GM21423 (cell line): ENCODE data around the gene GAK.
"Not testable (repeated sequence)": the region's sequence is repeated elsewhere in the genome, so short reads cannot be mapped to it uniquely, and the experiment has no call there.

ENCODE experiments used
- ATAC-seq: cut with Tn5 transposase; IDR thresholded peaks from one replicate; pipeline ENCODE4 v1.9.1; 2021; ENCODE audit warnings: mild to moderate bottlenecking, moderate library complexity; ENCODE audit not compliant: unreplicated experiment

The GAK gene

DNA sequence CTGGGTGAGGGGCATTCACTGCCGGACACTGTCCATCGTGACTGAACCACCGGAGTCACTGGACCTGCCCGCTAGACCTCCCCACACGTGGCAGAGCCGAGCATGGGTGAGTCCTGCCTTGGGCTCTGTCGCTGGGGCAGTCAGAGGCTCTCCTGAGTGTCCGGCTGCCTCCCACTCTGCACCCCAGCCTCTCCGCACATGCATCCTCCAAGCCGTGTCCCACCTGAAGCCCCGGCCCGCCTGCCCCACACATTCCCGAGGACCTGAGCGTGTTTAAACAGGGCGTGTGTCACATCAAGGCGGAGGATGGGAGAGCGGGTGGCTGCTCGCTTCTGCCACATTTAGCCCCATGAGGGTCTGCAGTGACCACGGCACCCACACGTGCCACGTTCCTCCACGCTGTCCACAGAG, 110.9 kb downstream of the GAK start:
- ATAC-seq = no peak

DNA sequence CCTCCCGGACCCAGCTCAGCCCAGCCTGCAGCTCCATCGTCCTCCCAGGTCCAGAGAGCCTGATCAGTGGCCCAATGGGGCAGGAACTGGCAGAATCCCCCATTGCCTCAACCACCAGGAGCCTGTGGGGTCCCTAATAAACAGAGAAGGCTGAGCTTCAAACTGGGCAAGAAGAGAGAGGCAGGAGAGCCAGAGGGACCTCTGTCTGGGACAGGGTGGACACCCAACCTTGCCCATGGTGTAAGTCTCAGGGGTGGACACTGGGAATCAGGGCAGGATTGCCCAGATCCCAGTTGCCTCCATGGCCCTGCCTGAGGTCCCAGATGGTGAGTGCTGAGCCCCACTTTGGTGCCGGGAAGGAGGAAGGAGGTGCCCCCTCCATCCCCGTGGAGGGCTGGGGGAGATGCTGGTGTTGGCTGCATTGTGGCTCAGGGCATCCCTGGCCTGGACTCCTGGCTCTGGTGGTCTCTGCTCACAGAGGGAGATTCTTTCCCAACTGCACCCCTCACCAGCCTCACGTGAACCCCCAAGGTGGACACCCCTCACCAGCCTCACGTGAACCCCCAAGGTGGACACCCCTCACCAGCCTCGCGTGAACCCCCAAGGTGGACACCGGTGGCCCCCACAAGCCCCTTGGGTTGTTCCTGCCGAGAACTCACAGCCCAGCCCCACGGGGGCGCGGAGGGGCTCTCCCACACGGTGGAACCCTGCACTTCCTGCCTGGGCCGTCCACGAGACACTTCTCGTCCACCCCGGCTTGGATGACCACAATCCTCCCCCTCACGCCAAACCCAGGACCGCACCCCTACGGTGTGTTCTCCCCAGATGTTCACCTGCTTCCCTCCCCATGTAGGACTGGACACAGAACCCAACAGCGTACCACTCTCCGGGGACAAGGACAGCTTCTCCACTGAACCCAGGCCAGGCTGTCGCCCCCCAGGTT, 111.6 kb downstream of the GAK start:
- ATAC-seq = no peak

DNA sequence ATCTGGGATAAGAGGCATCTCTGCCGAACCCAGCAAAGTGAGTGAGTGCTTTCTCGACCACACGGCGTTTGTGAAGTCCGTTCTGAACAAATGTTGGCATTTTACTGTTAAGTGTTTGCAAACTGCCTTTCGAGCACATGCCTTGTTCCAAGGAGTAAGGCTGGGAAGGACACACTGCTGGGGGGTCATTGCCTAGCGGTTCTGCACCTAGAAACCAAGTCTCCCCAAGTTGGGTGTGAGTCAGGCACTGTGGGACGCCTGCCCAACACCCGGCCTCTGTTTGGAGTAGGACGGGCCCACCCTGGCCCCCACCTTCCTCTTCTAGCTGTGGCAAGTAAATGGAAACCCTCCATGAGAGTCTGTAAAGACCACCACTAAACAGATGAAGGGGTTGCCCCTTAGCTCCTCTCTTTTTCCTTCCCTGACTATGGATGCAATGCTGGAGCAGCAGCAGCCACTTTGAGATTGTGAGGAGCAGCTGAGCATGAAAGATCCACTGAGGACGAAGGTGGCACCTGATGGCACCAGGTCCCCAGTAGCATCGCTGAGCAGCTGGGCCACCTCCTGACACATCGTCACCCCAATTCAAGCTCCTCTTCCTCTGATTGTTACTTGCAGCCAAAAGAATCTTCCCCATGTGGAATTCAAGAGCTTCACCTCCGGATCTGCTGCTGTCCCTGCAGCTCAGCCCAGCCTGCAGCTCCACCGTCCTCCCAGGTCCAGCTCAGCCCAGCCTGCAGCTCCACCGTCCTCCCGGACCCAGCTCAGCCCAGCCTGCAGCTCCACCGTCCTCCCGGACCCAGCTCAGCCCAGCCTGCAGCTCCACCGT, 112.5 kb downstream of the GAK start:
- ATAC-seq = no peak

DNA sequence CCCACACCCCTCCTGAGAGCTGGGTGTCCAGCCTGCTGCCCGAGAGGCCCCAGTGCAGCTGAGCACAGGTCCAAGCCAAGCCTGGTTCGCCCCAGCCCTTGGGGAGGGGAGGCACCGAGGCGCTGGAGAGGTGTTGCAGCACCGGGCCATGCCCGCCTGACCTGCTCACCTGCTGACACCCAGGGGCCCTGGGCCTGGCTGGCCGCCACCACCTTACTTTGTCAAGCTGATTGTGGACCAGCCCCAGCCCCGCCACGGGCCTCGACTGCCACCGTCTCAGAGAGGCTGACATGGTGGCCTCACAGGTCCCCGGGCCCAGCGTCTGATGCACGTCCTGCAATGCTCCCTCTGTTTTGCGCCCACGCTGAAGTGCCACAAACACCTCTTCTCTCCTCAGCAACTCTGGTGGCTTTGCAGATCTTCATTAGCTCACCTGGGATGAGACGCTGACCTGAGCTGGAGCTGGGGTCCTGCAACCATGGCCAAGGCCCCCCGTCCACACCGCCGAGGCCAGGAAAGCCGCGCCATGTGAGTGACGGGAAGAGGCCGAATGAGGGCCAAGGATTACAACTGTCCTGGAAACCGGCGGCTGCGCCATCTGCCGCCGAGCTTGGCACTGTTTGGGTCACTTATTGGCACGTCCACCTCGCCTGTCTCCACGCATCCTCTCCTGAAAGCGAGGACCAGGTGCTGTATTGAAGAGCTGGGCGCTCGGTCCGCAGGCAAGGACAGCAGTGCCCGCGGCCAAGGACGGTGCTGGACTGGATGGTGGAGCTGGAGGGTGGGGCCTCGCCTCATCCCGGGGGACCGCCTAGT, 113.8 kb downstream of the GAK start:
- ATAC-seq = no peak

DNA sequence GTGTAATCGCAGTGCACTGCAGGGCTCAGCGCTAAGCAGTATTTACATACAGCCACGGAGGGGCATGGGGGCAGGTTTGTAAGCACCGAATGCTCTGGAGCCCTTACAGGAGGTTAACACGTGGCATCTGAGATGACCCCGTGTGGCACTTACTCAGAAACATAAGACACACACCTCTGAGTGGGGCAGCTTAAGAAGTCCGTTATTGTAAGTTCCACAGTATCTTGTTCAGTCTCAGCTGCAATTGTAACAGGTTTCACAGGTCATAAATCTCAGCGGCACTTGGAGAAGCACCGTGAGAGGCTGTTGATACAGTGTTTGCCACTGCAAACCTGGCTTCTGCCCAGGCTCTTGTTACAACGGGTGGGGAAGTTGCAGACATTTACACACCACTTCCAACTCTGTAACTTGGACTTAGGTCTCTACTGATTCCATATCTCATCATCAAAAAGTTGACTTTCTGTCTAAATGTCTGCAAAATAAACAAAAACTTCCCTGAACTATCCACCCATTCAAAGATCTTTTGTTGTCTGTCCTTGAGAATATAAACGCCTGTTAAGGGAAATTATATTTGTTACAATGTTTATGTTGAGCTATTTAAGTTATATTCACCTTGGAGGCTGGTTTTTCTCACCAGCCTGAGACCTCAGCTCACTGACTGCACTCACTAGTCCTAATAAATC, 116.5 kb downstream of the GAK start:
- ATAC-seq = no peak

DNA sequence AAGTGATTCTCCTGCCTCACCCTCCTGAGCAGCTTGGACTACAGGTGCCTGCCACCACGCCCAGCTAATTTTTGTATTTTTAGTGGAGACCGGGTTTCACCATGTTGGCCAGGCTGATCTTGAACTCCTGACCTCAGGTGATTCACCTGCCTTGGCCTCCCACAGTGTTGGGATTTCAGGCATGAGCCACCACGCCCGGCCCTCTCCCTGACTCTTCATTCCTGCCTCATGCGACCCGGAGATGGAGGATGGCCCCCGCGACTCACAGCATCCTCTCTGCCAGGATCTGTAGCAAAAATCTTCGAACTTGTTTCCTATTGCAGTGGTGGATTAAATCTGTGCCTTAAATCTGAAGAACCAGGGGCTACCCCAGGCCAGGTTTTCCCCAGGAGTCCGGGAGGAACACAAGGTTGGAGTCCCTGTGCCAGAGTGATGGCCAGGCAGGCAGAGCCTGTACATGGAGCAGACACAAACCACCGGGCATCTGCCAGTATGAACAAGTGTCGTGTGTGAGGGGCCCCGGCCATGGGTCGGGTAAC, 117.7 kb downstream of the GAK start:
- ATAC-seq = no peak

DNA sequence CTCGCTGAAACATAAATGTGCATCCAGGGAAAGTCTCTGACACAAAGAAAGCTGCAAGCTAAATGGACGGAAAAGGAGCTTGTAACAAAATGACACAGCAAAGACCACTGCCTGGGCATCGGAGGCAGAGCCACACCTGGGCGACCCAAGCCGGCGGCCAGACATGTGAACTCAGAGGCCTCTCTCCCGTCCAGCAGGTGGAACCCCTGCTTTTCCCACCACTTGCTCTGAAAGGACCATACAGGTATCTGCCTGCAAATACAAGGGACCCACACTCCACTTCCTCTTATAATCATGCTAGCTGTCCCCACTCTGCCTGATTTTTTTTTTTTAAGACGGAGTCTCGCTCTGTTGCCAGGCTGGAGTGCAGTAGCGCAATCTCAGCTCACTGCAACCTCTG, 118.2 kb downstream of the GAK start:
- ATAC-seq = no peak

DNA sequence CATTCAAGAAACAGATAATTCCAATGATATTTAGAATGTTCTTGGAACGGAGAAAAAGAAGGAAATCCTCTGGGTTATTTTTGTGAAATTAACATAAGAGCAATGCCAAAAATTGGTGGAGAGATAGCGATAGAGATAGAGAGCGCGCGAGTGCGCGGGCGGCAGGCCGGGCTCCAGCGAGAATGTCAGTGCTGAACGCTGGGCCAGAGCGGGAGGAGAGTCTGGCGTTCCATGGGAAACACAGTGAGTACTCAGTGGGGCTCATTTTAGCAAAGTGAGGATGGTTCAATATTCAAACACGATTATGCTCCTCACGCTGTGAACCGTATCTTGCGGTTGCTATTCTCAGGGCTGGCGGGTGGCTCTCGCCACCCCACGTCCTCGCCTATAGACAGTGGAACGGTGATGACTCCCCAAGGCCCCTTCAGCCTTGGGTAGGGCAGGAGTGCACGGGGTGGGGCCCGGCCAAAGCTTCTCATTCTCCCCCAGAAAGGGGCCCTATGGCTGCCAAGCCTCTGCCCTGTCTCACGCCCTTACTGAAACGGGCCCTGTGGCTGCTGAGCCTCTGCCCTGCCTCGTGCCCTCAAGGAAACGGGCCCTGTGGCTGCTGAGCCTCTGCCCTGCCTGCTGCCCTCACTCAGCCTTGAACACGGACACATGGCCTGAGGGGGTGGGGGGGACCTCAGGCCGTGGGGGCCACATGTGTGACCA, 123.1 kb downstream of the GAK start:
- no peak for ATAC-seq

DNA sequence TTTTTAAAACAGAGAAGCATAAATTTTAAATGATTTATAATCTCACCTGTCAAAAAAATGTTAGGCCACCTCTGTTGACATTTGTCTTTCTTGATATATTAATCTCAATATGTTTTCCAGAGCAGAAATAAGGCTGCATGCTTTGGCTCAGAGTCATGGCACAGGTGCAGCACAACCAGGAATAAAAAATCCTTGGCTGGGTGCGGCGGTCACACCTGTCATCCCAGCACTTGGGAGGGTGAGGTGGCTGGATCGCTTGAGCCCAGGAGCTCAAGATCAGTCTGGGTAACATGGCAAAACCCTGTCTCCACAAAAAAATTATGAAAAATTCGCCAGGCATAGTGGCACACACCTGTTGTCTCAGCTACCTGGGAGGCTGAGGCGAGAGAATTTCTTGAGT, 124.3 kb downstream of the GAK start:
- no peak for ATAC-seq

DNA sequence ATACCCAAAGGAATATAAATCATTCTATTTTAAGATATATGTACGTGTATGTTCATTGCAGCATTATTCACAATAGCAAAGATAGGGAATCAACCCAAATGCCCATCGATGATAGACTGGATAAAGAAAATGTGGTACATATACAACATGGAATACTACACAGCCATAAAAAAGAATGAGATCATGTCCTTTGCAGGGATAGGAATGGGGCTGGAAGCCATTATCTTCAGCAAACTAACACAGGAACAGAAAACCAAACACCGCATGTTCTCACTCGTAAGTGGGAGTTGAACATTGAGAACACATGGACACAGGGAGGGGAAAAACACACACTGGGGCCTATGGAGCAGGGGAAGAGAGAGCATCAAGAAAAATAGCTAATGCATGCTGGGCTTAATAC, 125.1 kb downstream of the GAK start:
- not testable (repeated sequence) for ATAC-seq

DNA sequence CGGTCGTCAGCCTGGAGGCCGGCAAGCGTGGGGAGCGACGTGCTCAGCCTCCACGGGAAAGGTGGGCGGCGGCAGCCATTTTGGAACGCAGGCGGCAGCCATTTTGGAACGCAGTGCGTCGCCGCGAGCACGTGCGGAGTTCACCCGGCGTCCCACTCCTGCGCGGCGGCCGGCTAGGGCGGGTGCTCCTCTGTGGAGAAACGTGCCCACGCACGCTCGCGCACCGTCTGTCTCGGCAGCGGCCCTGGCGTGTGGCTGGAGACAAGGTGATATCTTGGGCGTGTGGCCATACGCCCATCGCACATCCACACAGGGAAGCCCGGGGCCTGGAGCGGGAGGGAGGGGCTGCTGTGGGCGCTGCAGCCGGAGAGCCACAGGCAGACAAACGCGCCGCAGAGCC, 127.3 kb downstream of the GAK start:
- ATAC-seq = no peak

DNA sequence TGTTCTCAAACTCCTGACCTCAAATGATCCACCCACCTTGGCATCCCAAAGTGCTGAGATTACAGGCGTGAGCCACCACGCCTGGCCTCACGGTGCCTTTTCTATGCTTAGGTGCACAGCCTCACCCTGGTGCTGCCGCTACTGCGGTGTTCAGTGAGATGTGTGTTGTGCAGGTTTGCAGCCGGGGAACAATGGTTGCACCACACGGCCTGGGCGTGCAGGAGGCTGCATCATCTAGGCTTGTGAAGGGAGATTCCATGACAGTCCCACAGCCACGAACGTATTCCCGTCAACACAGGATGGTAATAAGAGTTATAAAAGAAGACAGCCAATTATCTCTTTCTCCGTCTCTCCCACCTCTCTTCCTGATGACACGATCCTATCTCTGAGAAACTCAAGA, 128.2 kb downstream of the GAK start:
- no peak for ATAC-seq

DNA sequence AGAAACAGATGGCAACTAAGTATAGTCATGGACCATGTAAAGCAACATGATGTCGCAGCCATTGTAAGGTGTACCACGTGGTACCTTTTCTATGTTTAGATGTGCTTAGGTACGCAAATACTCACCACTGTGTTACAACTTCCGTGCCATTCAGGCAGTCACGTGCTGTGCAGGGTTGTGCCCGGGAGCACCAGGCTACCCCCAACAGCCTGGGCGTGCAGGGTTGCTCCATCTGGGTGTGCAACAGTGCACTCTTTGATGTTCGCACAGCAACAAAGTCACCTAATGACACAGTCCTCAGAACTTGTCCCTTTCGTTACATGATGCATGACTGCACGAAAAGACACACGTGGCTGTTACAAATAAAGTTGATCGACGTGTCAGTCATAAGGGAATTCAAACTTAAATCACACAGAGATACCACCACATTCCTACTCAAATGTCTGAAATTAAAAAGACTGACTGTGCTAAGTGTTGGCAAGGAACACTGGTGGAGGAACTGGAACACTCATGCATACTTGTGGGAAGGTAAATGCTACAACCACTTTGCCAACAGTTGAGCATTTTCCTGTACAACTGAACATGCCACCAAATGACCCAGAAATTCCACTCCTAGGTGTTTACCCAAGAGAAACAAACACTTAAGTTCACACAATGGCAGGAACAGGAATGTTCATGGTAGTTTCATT, 130.5 kb downstream of the GAK start:
- no peak for ATAC-seq
